Measurements from ENCODE around the gene PJVK. TPM values are rescaled to one million over a fixed set of nuclear protein-coding genes. Genes with fewer than 3 reads are reported as not detected.

The PJVK gene
- total RNA-seq, 1 experiment from 2014 or later: 2.6 TPM

DNA sequence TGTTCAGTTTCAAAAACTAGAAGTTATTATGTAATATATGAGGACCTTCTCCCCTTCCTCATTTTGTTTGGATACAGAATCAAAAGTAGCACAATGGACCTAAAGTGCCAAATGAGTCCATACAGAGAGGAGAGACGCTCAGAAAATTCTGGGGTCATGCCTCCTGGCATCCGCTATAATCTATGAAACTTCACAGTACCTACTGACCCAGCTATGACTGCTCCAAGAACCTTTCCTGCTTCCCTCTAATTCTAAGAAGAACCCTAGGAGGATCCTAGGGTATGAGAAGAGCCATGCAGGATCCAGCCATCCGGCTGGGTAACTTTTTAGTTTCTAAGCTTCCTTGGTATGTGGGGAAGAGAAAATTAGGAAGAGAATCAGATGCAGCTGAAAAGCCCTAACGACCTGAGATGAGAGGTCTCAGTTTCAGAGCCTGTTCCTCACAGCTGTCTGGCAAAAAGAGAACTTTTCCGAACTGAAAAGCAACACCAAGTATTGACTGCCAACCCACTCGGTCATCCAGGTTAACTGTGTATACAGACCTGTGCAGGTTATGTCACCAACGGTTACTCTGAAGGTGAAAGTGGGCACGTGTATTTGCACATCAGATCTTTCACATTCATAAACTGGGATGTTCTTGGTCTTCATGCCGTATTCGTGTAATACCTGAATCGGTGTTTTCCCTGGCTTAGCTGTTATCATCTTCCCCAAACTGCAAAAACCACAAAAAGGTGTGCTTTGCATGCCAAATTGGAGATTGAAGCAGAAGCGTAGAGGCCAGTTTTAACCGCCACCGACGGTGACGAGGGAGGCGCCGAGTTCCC is 1.3 kb upstream of the PJVK start:
- TSS peak; percentile 55 for BruUV-seq (replicated peaks)
- ATAC-seq (no peak), DNase-seq (ENCODE audit: low read depth, low spot score) (no peak)
- POLR2A ChIA-PET: interaction anchor here (1.5 kb wide), 1 partner anchor 11 kb away, joined by 4 read pairs; no protein-coding TSS in a partner anchor
- no peak for TF ChIP-seq EZH2 (IDR thresholded peaks at IDR 0.05)
- TF ChIP-seq, protein P1, sequence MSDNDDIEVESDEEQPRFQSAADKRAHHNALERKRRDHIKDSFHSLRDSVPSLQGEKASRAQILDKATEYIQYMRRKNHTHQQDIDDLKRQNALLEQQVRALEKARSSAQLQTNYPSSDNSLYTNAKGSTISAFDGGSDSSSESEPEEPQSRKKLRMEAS (IDR thresholded peaks at IDR 0.05): 0 out of 2 replicates have a peak, but pooled peaks have one; percentile 2
- Histone ChIP-seq H3K36me3 (ENCODE audit: control insufficient read depth in 1 of 2, insufficient read depth in 2 of 2, low read length in 2 of 2) (peaks cover 19 to 21% of the 10 kb centered on the region in 2 experiments), H3K9me2 (ENCODE audit: insufficient read depth) (no peaks in the 10 kb centered on the region), H3K4me2 (ENCODE audit: low read length) (peak overlapping the region; percentile 94), H3K4me1 (ENCODE audit: control insufficient read depth in 1 of 2, insufficient read depth in 2 of 2, low read length in 2 of 2) (peaks cover 12 to 20% of the 10 kb centered on the region in 2 experiments; a peak in 2 of 4 replicates), H3K9ac (ENCODE audit: low read length) (peak overlapping the region; percentile 94), H2AFZ (ENCODE audit: low read depth, low read length, poor library complexity, severe bottlenecking) (no peak overlapping the region), H4K20me1 (ENCODE audit: insufficient read depth) (0 out of 2 replicates have a peak, but pooled peaks cover 5% of the 10 kb centered on the region), H3K9me3 (ENCODE audit: control insufficient read depth in 1 of 2, insufficient read depth in 1 of 2, low read depth in 1 of 2, low read length in 2 of 2) (no peaks in the 10 kb centered on the region), H3K4me3 (replicated peaks in 1 of 2; ENCODE audit: low read depth in 1 of 2, low read length in 2 of 2) (peak overlapping the region; percentile 72 to 93), H3K27me3 (ENCODE audit: insufficient read depth, low read length) (no peaks in the 10 kb centered on the region), H3K27ac (ENCODE audit: low read depth, low read length) (peak overlapping the region; percentile 86), H3K79me2 (ENCODE audit: insufficient read depth, low read length) (peaks cover 39% of the 10 kb centered on the region)
- RAD21 ChIA-PET (ENCODE audit: low non-redundant PET in 1 of 2, low total read pairs in 2 of 2, uncharacterized antibody in 2 of 2, unreplicated experiment in 2 of 2): no interaction called here
- intact Hi-C loops (cut with micrococcal nuclease): no loop called here
- CTCF ChIA-PET: no interaction called here

- POLR2A ChIA-PET: interaction anchor here (0.9 to 1.5 kb wide), 6 partner anchors 9 to 36 kb away, joined by 3 to 5 read pairs (median 4); partner anchors contain the start of gene PLEKHA3
- Histone ChIP-seq H3K4me3 (replicated peaks in 1 of 2; ENCODE audit: low read depth in 1 of 2, low read length in 2 of 2) (peak overlapping the region; percentile 72 to 93), H3K36me3 (ENCODE audit: control insufficient read depth in 1 of 2, insufficient read depth in 2 of 2, low read length in 2 of 2) (peaks cover 13 to 15% of the 10 kb centered on the region in 2 experiments), H3K4me2 (ENCODE audit: low read length) (peak overlapping the region; percentile 94), H3K9me3 (ENCODE audit: control insufficient read depth in 1 of 2, insufficient read depth in 1 of 2, low read depth in 1 of 2, low read length in 2 of 2) (no peaks in the 10 kb centered on the region), H3K27ac (ENCODE audit: low read depth, low read length) (peak overlapping the region; percentile 86), H3K9ac (ENCODE audit: low read length) (peak overlapping the region; percentile 94), H3K9me2 (ENCODE audit: insufficient read depth) (no peaks in the 10 kb centered on the region), H3K4me1 (ENCODE audit: control insufficient read depth in 1 of 2, insufficient read depth in 2 of 2, low read length in 2 of 2) (peaks cover 12 to 20% of the 10 kb centered on the region in 2 experiments; a peak in 2 of 4 replicates), H3K79me2 (ENCODE audit: insufficient read depth, low read length) (peaks cover 37% of the 10 kb centered on the region), H3K27me3 (ENCODE audit: insufficient read depth, low read length) (no peaks in the 10 kb centered on the region), H2AFZ (ENCODE audit: low read depth, low read length, poor library complexity, severe bottlenecking) (no peak overlapping the region), H4K20me1 (ENCODE audit: insufficient read depth) (0 out of 2 replicates have a peak, but pooled peaks cover 5% of the 10 kb centered on the region)
- TF ChIP-seq, protein P1 (IDR thresholded peaks at IDR 0.05): peak; percentile 27
- no peak for TF ChIP-seq EZH2phosphoT487 (IDR thresholded peaks at IDR 0.05; ENCODE audit: borderline replicate concordance)
- intact Hi-C loops (cut with micrococcal nuclease): no loop called here
- DNase-seq (ENCODE audit: low read depth, low spot score) (no peak), ATAC-seq (no peak)
- RAD21 ChIA-PET (ENCODE audit: low non-redundant PET in 1 of 2, low total read pairs in 2 of 2, uncharacterized antibody in 2 of 2, unreplicated experiment in 2 of 2): no interaction called here
- no TSS peak for BruUV-seq (replicated peaks)
- CTCF ChIA-PET: interaction anchor here (0.9 to 1.1 kb wide), 3 partner anchors 31 to 250 kb away, joined by 3 to 6 read pairs (median 3); no protein-coding TSS in a partner anchor
Measured at GRCh38 chr2:178450524-178450773, 729 bp upstream of the PJVK start.
